Nucleus accumbens (tissue), 56 donors: ENCODE data around the gene ACADM.
A peak's percentile ranks its signal among the peaks of the same experiment; 100 is the strongest.
"Not testable (repeated sequence)": the region's sequence is repeated elsewhere in the genome, so short reads cannot be mapped to it uniquely, and the experiment has no call there.

Experiments used
- DNase-seq, 56 donors: peaks; one replicate each; lab custom pipeline; 2025; lab: John Stamatoyannopoulos, UW

Gene ACADM

DNA sequence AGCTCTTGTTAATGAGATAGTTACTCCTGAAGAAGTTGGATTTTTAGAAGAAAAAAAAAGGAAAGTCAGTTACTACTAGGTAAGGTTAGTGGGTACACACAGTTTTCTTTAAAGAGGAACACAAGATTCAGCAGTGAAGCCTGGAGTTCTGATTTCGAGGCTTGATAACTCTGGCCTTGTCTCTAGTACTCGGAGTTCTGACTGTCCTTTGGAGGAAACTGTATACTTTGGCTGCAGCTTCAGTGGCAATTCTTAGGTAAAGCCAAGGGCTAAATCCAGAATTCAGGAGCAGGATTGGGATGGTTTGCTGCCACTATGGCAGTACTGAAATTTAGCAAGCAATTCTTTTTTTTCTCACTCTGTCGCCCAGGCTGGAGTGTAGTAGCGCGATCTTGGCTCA lies 9.2 kb downstream of the ACADM start:
- DNase-seq, result no peak

DNA sequence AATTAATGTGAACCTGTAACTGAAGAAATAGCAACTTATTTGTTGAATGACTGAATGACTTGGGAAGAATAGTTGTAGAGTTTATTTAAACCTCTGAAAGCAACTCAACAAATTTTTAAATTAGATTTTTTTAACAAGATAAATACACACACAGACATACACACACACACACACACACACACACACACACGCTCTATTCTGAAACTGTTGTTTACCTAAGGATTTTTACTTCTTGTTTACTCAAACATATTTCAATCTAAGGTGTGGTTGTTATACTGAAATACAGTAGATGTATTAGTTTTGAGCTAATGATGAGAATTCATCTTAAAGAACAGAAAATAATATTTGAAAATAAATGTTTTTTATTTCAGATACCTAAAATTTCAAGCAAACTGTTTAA lies 11.5 kb downstream of the ACADM start:
- no peak for DNase-seq

DNA sequence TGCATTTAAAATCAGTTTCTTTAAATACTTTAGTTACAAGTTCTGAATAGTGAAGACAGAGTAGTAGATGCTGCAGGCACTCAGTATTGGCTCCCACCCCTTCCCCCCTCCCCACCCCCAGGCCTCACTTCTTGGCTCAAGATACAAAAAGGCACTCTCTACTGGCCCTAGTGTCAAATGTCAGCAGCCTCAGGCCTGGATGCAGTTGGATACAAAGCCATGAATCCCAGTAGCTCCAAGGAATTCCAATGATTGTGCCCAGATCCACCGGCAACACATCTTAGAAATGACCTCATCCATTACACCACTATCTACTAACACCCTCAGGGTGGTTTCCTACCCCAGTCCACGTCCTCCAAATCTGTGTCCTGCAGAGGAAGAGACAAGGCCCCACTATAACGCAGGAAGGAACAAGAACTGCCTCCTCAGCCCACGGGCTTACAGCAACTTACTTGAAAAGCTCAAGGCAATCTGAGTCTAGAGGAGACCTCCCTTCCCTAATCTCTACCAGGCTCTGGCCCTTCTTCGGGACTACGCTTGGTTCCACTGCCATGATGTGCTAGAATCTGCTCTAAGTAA lies 17.6 kb downstream of the ACADM start:
- no peak for DNase-seq

DNA sequence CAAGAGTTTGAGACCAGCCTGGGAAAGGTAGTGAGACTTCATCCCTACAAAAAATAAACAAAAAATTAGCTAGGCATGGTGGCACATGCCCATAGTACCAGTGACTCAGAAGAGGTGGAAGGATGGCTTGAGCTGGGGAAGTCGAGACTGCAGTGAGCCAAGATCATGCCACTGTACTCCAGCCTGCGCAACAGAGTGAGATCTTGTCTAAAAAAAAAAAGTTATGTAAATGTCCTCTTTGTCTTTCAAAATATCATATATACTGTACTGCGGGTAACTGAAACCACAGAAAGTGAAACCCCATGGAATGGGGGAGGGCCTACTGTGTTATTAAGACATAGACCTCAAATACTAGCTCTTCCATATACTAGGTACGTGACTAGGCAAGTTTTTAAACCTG lies 20.8 kb downstream of the ACADM start:
- no peak for DNase-seq

DNA sequence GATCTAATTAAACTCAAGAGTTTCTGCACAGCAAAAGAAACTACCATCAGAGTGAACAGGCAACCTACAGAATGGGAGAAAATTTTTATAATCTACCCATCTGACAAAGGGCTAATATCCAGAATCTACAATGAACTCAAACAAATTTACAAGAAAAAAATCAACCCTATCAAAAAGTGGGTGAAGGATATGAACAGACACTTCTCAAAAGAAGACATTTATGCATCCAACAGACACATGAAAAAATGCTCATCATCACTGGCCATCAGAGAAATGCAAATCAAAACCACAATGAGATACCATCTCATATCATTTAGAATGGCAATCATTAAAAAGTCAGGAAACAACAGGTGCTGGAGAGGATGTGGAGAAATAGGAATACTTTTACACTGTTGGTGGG lies 32.7 kb downstream of the ACADM start:
- DNase-seq, result not testable (repeated sequence)

DNA sequence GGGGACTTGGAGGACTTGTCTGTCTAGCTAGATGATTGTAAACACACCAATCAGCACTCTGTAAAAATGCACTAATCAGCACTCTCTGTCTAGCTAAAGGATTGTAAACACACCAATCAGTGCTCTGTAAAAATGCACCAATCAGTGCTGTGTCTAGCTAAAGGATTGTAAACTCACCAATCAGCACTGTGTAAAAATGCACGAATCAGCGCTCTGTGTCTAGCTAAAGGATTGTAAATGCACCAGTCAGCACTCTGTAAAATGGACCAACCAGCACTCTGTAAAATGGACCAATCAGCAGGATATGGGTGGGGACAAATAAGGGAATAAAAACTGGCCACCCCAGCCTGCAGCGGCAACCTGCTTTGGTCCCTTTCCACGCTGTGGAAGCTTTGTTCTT lies 34.0 kb downstream of the ACADM start:
- not testable (repeated sequence) for DNase-seq

DNA sequence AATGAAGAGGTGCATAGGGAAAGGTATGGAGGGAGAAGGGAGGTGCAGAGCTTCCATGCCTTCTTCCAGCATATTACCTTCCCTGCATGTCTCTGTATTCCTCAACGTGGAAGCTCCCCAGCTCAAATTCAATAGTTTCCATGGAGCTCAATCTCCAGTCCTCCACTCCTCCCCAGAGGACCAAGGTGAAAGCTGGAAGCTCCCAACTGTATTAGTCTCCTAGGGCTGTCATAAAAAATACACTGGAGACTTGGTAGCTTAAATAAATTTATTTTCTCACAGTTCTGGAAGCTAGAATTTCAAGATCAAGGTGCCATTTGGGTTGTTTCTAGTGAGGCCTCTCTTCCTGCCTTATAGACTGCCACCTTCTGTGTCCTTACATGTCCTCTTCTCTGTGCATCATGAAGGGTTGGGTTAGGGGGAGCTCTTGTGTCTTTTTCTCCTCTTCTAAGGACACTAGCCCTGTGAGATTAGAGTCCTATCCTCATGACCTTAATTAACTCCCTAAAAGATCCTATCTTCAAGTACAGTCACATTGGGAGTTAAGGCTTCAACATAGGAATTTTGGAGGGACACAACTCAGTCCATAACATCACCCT lies 39.6 kb downstream of the ACADM start:
- DNase-seq, result no peak

DNA sequence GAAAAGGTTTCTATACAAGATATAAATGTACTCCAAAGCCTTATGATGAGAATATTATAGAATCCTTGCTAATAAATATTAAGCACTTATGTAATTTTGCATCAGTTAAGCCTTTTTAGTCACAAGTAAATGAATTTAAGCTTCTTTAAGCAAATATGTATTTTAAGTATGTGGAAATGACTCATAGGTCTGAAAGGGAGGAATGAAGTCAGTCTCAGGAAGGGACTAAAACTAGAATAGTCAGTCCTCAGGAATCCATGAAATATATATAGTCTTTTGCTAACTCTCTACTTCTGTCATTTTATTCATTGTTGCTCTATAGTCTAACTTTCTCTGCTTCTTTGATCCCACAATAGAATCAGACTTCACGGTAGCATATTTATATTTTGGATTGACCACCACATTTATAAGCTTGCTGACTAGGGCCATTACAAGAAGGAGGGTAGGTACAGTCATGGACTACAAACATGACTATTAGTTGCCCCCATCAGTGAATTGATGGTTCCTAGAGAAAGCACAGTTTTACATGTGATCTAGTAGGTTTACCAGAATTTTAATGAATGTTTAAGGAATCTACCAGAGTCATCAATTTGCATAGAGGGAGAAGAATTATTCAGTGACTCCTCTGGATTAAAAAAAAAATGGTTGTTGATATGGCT lies 41.3 kb downstream of the ACADM start:
- no peak for DNase-seq

DNA sequence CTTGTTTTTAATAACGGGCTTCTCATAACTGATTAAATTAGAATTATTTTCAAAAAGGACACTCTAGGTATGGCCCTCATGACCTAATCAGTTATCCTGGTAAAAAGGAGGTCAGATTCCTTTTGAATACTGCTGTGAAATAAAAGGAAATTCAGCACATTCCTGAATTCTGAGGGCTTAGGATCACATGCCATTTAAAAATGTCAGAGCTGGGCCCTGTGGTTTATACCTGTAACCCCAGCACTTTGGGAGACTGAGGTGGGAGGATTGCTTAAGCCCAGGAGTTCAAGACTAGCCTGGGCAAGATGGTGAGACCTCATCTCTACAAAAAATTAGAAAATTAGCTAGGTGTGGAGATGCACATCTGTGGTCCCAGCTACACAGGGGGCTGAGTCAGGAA lies 43.5 kb downstream of the ACADM start:
- DNase-seq, result no peak

DNA sequence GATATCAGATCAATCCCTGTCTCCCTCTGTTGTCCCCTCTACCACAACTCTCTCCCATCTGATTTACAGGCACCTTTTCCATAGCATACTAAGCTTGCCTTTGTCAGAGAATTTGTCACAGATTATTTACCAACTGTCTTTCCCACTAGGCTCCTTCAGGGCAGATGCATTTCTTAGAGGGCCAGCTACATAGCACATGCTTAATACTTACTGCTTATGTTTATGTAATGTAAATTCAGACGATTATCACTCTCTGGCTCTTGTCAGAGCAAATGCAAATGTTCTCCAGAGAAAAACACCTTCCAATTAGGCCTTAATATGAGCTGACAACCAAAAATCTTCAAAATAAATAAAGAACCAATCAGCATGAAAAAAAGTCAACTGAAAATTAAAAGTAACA lies 46.3 kb downstream of the ACADM start:
- no peak for DNase-seq

DNA sequence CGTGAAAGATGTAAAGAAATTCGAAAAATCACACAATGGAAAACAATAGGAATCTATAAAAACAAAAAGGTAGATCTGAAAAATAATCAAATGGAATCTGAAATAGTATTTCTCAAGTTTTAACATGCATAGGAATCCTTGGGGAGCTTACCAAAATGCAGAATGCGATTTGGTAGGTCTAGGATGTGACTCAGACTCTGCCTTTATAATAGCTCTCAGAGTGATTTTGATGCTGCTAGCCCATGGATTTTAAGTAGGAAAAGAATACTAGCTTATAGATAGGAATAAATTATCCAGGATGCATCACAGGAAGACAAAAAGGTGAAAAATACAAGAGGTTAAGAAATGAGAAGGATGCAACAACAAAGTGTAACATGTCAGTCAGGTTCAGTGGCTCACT lies 47.5 kb downstream of the ACADM start:
- DNase-seq, result no peak

DNA sequence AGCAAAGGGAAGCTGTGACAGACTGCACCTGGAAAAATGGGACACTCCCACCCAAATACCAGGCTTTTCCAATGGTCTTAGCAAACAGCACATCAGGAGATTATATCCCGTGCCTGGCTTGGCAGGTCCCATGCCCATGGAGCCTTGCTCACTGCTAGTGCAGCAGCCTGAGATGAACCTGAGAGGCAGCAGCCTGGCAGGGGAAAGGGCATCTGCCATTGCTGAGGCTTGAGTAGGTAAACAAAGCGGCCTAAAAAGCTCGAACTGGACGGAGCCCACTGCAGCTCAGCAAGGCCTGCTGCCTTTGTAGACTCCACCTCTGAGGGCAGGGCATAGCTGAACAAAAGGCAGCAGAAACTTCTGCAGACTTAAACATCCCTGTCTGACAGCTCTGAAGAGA lies 53.3 kb downstream of the ACADM start:
- not testable (repeated sequence) for DNase-seq

DNA sequence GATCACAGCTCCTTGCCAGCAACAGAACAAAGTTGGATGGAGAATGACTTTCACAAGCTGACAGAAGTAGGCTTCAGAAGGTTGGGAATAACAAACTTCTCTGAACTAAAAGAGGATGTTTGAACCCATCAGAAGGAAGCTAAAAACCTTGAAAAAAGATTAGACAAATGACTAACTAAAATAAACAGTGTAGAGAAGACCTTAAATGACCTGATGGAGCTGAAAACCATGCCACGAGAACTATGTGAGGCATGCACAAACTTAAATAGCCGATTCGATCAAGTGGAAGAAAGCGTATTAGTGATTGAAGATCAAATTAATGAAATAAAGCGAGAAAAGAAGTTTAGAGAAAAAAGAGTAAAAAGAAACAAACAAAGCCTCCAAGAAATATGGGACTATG lies 54.2 kb downstream of the ACADM start:
- not testable (repeated sequence) for DNase-seq

DNA sequence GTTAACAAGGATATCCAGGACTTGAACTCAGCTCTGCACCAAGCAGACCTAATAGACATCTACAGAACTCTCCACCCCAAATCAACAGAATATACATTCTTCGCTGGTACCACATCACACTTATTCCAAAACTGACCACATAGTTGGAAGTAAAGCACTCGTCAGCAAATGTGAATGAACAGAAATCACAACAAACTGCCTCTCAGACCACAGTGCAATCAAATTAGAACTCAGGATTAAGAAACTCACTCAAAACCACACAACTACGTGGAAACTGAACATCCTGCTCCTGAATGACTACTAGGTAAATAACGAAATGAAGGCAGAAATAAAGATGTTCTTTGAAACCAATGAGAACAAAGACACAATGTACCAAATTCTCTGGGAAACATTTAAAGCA lies 55.7 kb downstream of the ACADM start:
- not testable (repeated sequence) for DNase-seq

DNA sequence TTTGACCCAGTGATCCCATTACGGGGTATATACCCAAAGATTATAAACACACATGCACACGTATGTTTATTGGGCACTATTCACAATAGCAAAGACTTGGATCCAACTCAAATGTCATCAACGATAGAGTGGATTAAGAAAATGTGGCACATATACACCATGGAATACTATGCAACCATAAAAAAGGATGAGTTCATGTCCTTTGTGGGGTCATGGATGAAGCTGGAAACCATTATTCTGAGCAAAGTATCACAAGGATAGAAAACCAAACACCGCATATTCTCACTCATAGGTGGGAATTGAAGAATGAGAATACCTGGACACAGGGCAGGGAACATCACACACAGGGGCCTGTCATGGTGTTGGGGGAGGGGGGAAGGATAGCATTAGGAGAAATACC lies 59.4 kb downstream of the ACADM start:
- not testable (repeated sequence) for DNase-seq

DNA sequence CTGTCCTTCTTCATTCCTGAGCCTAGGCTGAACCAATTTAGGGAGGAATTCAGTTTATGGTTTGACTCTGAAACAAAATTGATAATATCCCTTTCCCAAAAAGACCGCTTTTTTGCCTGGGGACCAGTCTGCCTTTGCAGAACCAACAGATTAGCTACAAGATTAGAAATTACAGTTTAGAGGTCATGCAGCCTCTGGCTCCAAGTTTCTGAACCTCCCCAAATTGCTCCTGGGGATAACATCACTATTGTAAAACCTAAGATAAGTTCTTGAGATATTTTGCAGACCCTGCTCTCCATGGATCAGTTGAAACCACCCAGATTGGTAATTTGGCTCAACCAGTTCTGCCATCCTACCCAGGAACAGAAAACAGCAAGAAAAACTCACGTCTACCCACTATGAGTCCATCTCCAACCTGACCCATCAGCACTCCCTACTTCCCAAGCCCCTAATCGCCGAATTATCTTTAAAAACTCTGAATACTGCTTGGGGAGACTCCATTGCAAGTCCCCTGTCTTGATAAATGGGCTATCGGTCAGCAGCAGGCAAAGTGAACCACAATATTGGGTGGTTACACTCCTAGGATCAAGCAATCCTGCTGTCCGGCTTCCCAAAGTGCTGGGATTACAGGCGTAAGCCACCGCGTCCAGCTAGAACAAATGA lies 60.9 kb downstream of the ACADM start:
- DNase-seq, result no peak

DNA sequence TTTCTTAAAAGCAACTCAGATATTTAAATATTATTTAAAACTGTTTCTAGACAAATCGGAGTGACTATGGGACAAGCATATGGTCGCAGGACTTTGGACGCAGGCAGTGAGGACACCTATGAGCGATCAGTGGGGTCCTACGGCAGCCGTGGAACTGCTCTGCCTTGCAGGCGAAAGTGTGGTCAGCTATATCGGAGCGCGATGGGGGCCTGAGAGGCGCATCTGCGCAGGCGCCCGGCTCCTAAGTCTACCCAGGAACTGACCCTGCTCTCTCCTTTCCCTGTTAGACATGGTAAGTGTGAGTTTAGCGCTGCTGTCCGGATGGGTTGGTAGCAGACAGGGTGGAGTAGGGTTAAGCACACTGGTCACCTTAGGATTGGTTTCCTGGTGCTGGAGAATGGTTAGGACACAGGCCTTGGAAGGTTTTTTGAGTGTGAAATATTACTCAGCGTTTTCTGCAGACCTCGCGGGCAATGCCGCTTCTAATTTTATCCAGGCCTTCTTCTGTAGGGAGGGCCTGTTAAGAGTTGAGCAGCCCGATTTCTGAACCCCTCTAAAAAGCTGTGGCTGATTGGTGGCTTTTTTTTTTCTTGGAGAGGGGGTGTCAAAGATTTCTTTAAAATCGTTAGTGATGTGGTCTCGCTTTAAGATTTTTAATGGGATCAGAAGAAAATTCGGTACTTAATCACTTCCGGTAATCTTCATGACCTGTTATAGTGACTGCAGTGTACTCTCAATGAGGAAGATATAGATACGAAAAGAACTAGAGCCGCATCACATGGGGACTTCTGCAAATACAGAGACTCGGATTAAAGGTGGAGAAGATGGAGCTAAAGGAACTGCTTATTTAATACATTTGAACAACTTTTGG lies 61.7 kb downstream of the ACADM start, which contains the start of gene RABGGTB:
RABGGTB (plus strand) TSS at position 274 of the 871 bp plus-strand sequence; CDS start at position 290, 16 bp downstream.
- DNase-seq, result peak; percentile 48 to 96 (median 90)

DNA sequence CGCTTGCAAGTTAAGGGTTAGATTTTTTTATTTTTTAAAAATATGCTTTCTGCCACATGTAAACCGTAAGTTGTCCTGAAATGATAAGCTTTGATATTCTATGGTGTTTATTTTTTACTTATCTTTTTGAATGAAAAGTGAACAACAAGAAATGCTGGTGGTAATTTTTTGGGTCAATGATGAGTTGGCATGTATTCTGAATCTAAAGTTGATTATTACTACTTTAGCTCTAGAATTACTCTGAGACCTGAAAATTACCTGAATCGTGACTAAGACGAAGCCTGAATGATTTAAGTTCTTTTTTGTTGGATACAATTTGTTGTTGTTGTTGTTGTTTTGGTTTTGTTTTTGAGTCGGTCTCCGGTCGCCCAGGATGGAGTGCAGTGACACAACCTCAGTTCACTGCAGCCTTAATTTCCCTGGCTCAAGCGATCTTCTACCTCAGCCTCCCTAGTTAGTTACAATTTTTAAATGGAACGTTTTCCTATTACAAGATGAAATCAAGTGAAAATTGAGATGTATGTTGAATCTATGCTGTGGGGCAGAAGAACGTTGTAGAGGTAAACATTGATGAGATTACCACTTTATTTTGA lies 62.5 kb downstream of the ACADM start:
- no peak for DNase-seq

DNA sequence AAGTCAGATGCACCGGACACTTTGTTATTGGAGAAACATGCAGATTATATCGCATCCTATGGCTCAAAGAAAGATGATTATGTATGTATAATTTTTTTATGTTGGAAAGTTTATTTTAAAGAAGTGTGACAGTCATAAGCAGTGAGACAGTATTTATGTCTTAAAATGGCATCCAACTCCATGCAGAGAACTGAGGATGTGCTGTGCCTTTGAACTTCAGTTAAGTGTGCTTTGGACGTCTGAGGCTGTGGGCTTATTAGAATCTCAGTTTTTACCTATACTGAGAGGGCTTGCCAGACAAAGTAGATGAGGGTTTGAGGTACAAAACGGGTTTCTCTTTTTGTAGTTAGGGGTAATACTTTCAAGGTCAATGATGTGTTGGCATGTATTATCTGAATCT lies 63.0 kb downstream of the ACADM start:
- no peak for DNase-seq

DNA sequence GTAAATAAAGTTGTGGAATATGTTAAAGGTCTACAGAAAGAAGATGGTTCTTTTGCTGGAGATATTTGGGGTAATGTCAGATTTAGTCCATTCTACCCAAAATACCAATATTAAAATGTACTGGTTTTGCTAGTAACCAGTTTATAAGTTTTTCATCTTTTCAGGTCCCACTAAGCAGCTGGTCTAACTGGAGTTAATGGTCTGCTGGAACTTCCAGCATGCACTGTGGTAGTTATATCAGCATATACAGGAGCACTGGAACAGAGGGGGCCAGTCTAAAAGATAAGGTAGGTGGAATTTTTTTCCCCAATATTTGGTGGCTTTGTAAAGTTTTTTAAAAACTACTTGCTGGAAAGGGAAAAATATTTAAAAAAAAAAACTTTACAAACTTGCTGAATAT lies 65.5 kb downstream of the ACADM start:
- DNase-seq, result no peak
